HG02943 (cell line): ENCODE data around the gene KIF20A.
"Not testable (repeated sequence)": the region's sequence is repeated elsewhere in the genome, so short reads cannot be mapped to it uniquely, and the experiment has no call there.

Experiments used
- ATAC-seq: cut with Tn5 transposase; IDR thresholded peaks from one replicate; pipeline ENCODE4 v1.9.1; 2021; ENCODE audit warnings: mild to moderate bottlenecking, low read depth, moderate library complexity; ENCODE audit not compliant: unreplicated experiment

KIF20A gene

DNA sequence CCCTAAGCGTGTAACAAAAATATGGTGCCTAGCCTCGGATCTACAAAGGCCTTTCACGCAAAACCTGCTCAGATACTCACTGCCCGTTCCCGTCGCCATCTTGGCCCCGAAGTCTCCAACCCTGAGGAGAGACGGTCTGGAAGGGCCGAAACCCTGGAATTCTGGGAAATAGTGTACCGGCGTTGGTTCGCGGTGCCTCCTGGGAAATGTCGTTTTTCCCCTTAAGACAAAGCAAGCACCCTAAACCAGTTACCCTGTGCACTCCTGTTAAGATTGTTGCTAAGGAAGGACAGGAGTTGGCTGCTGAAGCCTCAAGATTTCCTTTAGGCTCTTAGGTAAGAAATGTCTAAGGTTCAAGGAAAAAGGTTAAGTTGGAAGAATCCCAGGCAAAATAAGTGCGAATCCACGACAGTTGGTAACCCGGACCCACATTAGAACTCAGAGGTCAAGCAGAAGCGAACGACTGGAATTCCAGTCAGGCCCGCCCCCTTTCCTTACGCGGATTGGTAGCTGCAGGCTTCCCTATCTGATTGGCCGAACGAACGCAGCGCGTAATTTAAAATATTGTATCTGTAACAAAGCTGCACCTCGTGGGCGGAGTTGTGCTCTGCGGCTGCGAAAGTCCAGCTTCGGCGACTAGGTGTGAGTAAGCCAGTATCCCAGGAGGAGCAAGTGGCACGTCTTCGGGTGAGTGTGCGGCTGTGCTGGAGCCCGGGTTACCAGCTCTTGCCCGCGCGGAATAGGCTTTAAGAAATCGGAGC lies at the start of gene KIF20A, which contains the start of gene BRD8:
Gene KIF20A, plus strand, starts transcription at position 597 of the 761 bp plus-strand sequence. CDS start 569 bp downstream, outside the sequence.
Gene BRD8, minus strand, starts transcription at position 115 of the 761 bp plus-strand sequence. Its CDS starts 16 bp downstream, at position 99.
- peak; percentile 81 for ATAC-seq

- no peak for ATAC-seq
Measured at GRCh38 chr5:138129347-138129746, 49.6 kb upstream of the KIF20A start.

- ATAC-seq, result no peak
Measured at GRCh38 chr5:138132543-138132942, 46.4 kb upstream of the KIF20A start.

DNA sequence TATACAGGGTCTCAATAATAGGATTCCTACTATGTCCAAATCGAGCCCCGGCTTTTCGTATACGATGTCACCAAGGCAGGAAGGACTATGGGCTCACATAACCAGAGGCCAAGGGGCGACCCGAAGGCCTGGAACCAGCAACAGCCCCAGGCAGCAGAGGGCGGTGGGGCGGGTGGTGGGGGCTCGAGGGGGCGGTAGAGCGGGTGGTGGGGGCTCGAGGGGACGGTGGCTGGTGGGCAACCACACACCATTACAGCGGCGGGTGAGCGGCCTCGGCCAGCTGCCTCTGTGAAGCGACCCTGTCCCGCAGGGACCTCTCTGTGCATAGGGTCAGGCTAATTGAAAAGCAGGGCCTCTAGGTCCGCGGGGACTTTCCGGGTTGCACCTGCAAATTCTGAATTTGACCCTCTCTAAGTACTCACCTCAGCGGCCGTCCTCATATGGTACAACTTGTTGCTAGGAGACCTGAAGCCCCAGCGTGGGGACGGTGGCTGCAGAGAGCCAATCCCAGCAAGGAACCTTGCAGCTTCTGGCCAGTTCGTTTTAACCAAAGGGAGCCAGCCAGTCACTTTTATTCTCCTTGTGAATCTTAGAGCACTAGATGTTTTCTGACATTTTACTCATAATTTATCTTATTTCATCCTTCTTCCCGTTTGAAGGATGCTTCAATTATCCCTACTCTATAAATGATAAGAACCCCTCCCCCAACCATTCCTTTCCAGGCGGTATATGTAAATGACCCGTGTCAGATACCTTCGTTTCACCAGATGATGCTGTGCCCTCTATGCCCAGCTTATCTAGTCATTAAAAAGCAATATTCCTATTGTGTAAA lies 39.7 kb upstream of the KIF20A start, which contains the start of gene NME5:
Gene NME5, minus strand, starts transcription at position 480 of the 832 bp plus-strand sequence. CDS start 648 bp downstream, outside the sequence.
- ATAC-seq, result no peak

DNA sequence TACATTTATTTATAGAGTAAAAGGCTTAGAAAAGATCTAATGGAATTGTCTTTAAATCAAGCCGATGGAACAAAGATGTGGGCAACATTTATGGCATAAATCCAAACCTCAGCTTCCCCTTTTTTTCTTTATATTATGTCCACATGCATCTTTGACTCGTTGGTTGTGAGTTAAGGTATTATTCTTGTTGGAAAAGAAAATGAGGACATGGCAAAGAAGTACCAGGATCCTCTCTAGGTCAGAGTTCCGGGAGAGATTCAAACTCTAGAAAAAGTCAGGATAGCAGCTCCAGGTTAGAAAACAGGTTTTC lies 39.2 kb upstream of the KIF20A start:
- ATAC-seq, result no peak

DNA sequence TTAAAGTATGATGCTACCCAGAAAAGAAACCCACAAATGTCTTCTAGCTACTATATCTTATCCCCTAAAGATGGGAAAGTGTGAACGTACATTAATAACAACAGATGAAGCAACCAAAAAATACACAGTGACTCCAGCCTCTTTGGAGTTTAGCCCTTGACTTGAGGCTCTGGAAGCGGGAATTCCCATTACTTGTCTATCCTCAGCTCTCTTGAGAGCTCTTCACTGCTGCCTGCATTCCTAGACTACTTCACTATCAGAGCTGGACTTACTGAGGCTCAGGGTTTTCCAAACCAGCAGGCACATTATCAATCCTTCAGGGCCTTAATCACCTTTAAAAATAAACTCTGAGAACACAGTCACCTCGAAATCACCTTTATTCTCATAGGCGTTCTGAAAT lies 38.6 kb upstream of the KIF20A start:
- no peak for ATAC-seq

GRCh38 chr5:138141734-138142133 lies 37.2 kb upstream of the KIF20A start:
- no peak for ATAC-seq

- ATAC-seq, result not testable (repeated sequence)
Measured at GRCh38 chr5:138143578-138143977, 35.3 kb upstream of the KIF20A start.

GRCh38 chr5:138148811-138149210 lies 30.1 kb upstream of the KIF20A start:
- ATAC-seq, result no peak

- no peak for ATAC-seq
Measured at GRCh38 chr5:138149530-138149929, 29.4 kb upstream of the KIF20A start.

GRCh38 chr5:138155977-138156376 lies 22.9 kb upstream of the KIF20A start:
- not testable (repeated sequence) for ATAC-seq

- ATAC-seq, result no peak
Measured at GRCh38 chr5:138157626-138158025, 21.3 kb upstream of the KIF20A start.

- ATAC-seq, result no peak
Measured at GRCh38 chr5:138159666-138160065, 19.2 kb upstream of the KIF20A start.

DNA sequence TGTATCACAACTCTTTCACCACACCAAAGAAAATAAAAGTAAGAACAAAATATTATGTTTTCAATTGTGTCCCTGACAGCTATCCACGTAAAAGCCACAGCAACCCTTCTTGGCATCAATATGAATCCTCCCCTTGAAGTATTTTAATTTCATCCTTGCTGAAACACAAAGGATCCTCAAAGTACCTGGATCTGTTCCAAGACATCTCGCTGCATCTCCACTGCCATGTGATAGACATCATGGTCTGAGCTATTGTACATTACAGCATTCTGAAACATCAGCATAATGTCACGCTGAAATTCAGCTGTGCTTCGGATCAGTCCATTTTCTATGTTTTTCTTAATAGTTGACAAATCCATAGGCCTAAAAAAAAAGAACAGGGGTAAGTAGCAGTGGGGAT lies 18.2 kb upstream of the KIF20A start:
- ATAC-seq, result no peak

- no peak for ATAC-seq
Measured at GRCh38 chr5:138163721-138164120, 15.2 kb upstream of the KIF20A start.

GRCh38 chr5:138169124-138169523 lies 9.8 kb upstream of the KIF20A start:
- no peak for ATAC-seq

DNA sequence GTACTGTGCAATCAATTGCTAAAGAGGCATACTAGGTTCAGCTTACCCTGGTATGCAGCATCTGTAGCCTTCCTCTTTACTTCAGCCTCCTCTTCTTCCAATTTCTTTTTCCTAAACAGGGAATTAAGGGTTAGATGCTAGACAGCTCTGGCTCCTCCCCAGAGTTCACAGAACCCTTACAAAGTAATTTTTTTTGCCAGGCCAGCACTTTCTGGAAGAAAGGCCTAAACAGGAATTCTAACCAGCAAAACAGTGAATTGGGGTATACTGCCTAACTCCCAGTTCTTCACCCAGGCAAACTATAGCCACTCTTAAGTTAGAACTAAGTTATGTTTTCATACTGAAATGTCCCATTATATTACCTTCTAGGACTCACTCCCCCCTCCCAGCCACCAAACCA lies 8.6 kb upstream of the KIF20A start:
- ATAC-seq, result no peak

DNA sequence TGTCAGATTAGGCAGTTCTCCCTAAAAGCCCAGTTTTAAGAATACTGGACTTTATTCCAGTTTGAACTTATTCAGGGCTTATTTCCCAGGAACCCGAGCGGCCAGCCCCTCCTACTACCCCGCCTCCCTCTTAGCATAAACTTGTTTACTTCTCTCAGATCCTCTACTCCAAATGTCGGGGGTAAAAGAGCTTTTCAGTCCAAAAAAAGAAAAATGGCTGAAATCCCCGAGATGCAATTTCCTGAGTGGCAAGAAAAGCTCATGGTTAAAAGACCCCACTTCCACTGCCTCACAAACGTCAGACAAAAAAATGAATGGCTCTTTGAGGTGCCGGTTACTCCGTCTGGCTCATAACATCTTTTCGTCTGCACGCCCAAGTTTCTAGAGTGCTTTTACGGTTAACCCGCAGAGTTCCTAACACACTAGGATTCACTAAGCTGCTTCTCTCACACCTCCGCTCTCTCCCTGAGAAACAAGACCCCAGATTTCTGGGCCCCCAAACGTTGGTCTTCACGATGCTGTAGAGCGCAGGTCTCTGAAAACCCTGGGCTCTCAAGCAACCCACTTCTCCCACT lies 884 bp upstream of the KIF20A start:
- ATAC-seq, result no peak

DNA sequence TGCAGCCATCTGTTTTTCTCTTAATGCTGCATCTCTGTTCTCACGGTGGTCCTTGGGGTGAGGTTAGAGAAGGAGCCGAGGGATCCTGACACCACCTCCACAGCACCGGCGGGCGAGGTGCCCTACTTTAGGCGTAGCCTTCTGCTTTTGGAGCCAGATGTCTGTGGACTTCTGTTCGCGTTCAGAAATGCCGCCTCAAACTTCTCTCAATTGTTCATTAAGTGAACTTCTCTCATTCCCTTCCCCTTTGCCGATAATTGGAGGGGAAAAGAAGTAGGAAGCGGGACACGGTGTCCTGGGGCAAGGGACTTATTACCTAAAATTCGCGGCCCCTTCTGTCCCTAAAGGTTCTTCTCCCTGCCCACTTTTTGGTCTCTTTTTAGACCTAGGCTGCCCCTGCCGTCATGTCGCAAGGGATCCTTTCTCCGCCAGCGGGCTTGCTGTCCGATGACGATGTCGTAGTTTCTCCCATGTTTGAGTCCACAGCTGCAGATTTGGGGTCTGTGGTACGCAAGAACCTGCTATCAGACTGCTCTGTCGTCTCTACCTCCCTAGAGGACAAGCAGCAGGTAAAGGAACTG lies 455 bp downstream of the KIF20A start:
- ATAC-seq, result no peak

DNA sequence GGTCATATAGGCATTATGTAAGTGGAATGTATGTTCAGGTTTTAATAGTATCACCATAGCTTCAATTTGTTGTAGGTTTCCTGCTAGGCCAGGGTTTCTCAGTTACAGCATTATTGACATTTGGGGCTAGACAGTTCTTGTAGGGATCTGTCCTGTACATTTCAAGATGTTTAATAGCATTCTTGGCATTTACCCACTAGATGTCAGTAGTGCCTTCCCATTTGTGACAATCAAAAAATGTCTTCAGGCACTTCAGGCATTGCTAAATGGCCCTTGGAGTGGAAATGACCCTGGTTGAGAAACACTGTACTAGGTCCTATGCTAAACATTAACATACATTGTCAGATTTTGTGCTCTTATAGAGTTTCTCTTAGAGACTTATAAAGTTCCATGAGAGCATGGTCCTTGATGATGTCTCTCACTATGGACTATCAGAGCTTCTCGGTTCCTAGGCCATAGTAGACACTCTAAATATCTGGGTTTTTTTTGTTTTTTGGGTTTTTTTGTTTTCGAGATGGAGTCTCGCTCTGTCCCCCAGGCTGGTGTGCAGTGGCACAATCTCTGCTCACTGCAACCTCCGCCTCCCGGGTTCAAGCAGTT lies 1.4 kb downstream of the KIF20A start:
- no peak for ATAC-seq
